Measurements from ENCODE around the gene SRGAP2B.
A peak's percentile ranks its signal among the peaks of the same experiment; 100 is the strongest.
"Not testable (repeated sequence)": the region's sequence is repeated elsewhere in the genome, so short reads cannot be mapped to it uniquely, and the experiment has no call there.

Gene SRGAP2B

GRCh38 chr1:144946525-144947480 lies 148.3 kb downstream of the SRGAP2B start:
- not testable (repeated sequence) for DNase-seq (ENCODE audit: low read depth)

DNA sequence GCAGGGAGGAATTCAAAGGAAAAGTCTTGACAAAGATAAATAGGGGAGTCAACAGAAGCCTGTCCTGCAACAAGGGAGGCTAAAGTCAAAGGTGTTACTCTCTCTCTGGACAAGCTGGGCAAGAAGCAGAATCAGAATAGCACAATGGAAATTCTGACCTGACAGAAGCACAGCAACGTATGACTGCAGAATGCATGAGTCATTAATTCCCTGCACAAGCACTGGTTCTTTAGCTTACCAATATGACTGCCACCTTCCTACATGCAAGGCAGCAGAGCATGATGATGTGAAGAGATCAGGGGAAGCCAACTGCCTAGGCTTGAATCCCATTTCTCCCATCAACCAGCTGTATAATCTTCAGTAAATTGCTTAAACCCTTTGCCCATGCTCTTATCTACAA lies 153.4 kb downstream of the SRGAP2B start:
- not testable (repeated sequence) for DNase-seq (ENCODE audit: low read depth)

DNA sequence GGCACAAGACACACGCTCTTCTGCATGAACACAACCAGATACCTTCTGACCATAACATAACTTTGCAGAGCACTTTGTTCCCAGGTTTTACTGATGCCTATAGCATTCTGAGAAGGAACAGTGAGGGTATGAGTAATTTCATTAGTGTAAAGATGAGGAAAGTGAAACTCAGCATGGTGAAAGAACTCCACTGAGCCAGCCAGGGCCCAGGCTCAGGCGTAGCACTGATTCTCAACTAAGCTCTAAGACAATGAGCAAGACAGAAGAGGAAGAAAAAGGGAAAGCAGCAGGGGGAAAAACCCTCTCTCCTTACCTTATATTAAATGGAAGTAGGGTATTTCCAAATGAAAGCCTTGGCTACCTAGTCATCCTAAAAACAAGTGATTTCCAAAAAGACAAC lies 155.1 kb downstream of the SRGAP2B start:
- DNase-seq (ENCODE audit: low read depth) = not testable (repeated sequence)

DNA sequence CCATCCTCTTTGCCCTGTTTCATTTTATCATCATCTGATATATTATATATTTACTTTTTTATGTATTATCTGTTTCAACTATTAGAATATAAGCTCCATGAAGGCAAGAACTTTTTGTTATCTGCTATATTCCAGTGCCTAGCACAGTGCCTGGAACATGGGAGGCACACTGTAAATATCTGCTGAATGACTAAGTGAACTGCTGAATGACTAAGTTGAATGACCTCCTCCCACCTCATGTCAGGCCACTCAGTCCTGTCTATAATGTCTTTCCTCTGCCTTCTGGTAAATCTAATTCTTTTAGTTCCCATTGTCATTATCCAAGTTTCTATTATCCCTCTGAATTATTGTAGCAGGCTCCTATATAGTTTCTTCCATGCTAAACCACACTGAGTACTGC lies 156.5 kb downstream of the SRGAP2B start:
- DNase-seq (ENCODE audit: low read depth) = not testable (repeated sequence)

DNA sequence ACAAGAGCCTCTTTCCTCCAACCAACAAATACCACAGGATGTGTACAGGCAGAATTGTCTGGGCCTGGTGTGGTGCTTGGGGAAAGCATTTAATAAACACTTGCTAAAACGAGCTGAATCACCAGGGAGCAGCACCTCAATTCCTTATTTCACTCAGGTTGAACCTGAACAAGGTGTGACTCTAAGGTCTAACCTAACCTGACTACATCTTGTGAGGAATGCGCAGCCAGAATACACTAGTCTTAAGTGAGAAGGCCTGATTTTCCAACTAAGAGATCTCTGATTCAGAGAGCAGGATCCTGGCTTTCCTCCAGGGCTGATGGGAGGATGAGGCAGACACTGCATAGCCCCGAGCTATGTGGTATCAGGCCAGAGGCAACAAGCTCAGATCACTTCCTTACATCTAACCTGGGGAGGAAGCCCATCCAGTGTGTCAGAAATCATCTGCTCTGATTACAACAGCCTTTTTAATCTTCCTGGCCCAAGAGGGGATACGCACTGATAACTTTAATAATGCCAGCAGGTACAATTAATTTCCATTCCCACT lies 158.9 kb downstream of the SRGAP2B start:
- DNase-seq (ENCODE audit: low read depth) = not testable (repeated sequence)

DNA sequence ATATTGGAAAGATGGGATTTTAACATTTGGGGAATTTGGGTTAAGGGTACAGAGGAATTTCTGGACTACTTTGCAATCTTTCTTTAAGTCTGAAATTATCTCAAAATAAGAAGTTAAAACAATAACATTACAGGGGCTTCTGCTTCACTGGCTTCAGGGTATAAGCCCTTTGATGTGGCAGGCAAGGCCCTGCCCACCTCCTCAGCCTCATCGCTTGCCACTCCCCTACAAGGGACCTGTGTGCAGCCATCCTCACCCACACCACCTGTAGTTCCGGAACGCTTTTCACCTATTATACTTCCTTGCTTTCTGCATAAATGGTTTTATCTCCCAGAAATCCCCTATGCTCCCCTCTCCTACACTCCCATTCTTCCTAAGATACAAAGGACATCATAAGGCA lies 159.8 kb downstream of the SRGAP2B start:
- not testable (repeated sequence) for DNase-seq (ENCODE audit: low read depth)

DNA sequence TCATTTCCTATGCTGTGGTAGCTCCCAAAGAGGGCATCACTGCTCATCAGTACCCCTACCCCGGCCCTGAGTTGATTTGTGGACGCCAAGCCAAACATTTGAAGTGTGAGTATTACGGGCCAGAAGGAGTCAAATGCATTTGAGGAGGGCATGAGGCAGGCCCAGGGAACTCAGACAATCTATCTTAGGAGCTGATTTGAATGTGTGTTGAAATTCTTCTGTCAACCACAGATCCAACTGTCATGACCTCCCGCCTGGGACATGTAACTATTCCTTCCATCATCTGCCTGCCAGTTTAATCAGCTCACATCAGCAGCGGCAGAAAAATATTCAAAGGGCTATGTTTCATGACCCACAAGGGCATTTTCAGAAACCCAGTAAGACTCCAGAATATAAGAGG lies 162.1 kb downstream of the SRGAP2B start:
- DNase-seq (ENCODE audit: low read depth) = not testable (repeated sequence)

- DNase-seq (ENCODE audit: low read depth) = not testable (repeated sequence)
These were observed 163.0 kb downstream of the SRGAP2B start for GRCh38 chr1:144932153-144932552.

GRCh38 chr1:144931553-144931952 lies 163.6 kb downstream of the SRGAP2B start:
- DNase-seq (ENCODE audit: low read depth) = peak; percentile 3

DNA sequence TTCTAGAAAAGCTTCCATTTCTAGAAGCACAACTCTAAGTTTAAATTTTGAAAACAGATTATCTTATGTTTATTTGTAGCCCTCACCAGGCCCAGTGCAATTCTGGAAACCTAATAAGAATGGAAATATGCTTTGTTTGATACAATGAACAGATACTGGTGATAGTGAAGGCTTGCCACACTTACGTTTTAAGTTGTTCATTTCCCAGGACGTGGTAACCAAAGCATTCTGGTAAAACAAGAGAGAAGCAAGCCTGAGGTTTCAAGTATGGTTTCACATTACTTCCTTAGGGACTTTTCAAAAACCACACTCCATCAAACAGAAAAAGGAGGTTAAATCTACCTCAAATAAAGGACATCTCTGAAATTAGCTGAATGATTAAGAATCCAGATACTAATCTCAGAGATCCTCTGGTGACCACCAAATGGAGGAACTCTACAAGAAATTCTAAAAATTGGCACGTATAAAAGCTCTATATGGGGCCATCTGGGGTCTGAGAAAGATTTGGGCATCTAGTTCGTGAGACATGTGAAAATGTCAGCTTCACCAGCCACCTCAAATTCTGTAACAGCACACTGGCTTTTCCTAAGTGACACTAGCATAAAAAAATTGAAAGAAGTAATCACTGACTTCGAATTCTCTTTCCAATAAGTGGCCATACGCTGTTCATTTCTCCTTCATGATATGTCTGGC lies 164.9 kb downstream of the SRGAP2B start:
- DNase-seq (ENCODE audit: low read depth) = not testable (repeated sequence)

GRCh38 chr1:144927292-144927691 lies 167.8 kb downstream of the SRGAP2B start:
- peak; percentile 9 for DNase-seq (ENCODE audit: low read depth)

DNA sequence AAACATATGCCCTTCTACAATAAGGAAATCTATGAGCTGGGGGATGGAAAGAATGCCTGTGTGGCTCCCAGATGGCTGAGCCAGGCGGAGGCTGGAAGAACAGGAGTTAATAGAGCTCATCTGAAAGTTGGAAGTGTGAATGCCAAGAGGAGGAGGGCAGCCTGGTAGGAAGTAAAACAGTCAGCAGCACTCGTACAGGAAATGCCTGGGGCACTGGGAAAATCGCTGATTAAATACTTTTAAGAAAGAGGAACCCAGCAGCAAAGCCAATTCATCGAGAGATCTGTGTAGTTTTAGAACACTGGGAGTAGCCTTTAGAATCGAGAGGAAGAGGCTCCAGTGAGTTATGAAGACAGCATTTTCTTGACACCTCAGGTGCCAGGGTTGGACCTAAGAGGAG lies 171.5 kb downstream of the SRGAP2B start:
- DNase-seq (ENCODE audit: low read depth) = not testable (repeated sequence)

GRCh38 chr1:144922785-144923184 lies 172.3 kb downstream of the SRGAP2B start:
- peak; percentile 5 for DNase-seq (ENCODE audit: low read depth)

- DNase-seq (ENCODE audit: low read depth) = not testable (repeated sequence)
These were observed 176.0 kb downstream of the SRGAP2B start for GRCh38 chr1:144919106-144919505.

- DNase-seq (ENCODE audit: low read depth) = not testable (repeated sequence)
These were observed 177.0 kb downstream of the SRGAP2B start for GRCh38 chr1:144918027-144918603.

DNA sequence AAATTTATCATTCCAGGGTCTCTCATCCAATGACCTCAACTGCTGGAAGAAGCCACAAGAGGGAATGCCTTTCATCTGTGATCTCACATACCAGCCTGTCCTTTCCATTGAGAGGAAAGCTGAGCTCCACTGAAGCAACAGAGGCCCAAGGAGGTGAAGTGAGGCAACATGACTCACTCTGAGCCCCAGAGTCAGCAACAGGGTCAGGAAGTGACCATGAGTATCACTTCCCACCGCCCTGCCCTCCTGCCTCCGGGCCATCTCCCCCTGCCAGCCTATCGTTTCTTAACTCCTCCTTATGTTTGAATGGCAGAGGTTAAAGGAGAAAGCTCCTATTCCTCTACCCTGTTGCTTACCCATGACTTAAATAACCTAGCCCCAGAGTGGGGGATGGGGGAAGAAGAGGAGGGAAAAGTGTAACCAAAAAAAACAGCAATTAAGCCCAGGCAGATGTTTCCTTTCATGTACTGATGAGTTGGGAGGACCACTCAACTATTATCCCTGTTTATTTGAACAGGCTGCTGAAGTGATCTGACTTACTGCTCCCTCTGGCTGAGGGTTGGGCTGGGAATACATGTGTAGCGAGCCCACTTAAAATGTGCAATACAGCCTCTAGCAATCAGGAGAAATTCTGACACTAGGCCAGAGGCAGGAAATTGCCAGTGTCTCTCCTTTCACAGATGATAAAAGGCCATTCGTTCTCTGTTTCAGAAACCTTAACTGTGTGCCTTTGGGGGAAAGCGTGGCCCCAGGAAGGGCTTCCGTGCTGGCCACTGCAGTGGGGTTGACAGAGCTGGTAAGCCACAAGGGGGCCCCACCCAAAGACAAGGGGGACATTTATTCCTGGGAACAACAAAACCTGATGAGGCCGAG lies 177.7 kb downstream of the SRGAP2B start:
- not testable (repeated sequence) for DNase-seq (ENCODE audit: low read depth)

- DNase-seq (ENCODE audit: low read depth) = not testable (repeated sequence)
These were observed 181.0 kb downstream of the SRGAP2B start for GRCh38 chr1:144913977-144914734.

GRCh38 chr1:144913458-144913857 lies 181.7 kb downstream of the SRGAP2B start:
- DNase-seq (ENCODE audit: low read depth) = not testable (repeated sequence)

- DNase-seq (ENCODE audit: low read depth) = not testable (repeated sequence)
These were observed 184.4 kb downstream of the SRGAP2B start for GRCh38 chr1:144910729-144911128.

DNA sequence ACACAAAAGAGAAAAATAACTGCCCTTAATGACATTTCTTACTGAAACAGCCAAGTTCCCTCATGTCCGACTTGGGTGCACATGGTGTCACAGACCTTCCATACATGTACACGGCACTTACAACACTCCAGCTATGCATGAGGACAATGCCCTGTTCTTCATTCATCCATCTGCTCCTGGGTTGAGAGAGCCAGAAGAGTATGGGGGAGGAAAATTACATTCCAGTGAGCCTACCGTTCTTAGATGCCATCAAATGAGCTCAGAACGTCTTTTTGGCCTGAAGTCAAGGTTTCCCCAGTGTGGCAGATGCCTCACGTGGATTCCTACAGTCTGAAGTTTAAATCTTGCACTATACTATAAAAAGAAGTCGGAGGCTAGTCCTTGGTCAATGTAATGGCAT lies 194.3 kb downstream of the SRGAP2B start:
- DNase-seq (ENCODE audit: low read depth) = not testable (repeated sequence)

Data from amniotic epithelial cell (primary cell).